ENCODE measurements around the gene GPC6.
A peak's percentile ranks its signal among the peaks of the same experiment; 100 is the strongest.

The GPC6 gene

GRCh38 chr13:93932901-93933300 lies 706.3 kb downstream of the GPC6 start:
- DNase-seq (ENCODE audit: low spot score), result no peak

- no peak for DNase-seq (ENCODE audit: low spot score)
These were observed 710.3 kb downstream of the GPC6 start for GRCh38 chr13:93936901-93937300.

DNA sequence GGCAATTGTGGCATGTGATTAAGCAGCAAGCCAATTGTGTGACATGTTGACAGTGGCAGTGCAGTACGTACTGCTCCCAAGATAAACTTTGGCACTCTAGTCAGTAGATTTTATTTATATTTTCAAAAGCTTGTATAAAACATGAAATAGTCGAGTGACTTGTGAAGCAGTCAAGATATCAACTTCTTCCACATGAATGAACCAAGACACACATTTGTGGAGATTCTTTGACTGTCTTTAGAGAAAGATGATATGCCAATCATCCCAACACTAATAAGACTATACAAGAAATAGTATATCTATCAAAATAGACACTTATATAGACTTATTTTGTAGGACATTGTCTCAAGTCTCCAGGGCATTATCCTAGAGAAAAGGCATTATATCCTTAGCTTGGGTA lies 714.8 kb downstream of the GPC6 start:
- DNase-seq (ENCODE audit: low spot score), result no peak

GRCh38 chr13:93942016-93942415 lies 715.4 kb downstream of the GPC6 start:
- no peak for DNase-seq (ENCODE audit: low spot score)

GRCh38 chr13:93945621-93946020 lies 719.0 kb downstream of the GPC6 start:
- no peak for DNase-seq (ENCODE audit: low spot score)

- DNase-seq (ENCODE audit: low spot score), result no peak
These were observed 720.4 kb downstream of the GPC6 start for GRCh38 chr13:93946994-93947393.

DNA sequence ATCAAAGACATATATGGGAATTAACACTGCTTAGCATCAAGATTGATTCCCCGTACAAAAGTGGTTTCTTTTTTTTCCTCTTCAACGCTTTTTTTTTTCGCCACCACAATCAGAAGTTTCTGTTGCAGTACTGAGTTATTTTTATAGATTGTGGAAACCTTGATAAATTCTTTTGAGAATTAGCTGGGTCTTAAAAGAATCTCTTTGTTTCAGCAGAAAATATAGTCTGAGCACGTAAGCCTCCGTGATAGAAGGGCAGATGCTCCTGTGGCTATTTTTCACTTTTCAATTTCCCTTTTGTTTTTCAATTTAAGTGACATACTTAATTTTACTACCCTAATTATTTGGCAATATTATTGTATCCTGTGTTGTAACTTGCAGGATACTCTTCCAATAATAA lies 721.0 kb downstream of the GPC6 start:
- no peak for DNase-seq (ENCODE audit: low spot score)

- DNase-seq (ENCODE audit: low spot score), result no peak
These were observed 721.7 kb downstream of the GPC6 start for GRCh38 chr13:93948162-93948922.

DNA sequence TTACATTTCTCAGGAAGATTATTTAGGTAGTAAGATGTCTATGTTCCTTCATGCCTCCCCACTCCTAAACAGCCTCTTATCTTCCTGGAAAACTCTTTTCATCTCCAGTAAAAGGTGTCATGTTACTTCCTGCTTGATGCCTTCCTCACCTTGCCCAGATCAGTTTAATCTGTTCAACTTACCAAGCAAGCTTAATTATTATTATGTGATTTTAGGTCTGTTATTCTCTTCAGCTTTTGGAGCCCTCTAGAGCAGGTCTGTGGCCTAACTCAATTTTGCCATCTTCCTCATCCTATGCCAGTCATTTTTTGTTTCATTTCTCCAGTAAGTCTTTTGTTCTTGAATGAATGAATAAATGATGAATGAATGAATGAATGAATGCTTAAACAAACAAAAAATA lies 724.5 kb downstream of the GPC6 start:
- DNase-seq (ENCODE audit: low spot score), result peak; percentile 16

DNA sequence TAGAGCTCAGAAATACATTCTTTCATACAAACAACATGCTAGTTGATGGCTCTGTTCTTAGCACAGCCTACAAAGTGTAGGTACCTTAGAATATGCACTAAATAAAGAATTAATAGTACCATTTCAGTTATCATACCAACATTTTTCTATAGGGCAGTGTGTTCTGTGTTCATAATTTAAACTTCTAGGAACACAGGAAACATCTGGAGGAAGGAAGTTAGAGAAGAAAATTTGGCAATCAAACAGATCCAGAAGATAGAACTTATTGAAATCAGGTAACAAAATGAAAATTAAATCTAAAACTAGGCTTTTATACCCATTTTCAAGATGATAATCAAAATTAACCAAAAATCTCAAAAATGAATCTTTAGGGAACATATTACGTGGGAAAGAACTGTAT lies 725.3 kb downstream of the GPC6 start:
- DNase-seq (ENCODE audit: low spot score), result no peak

- DNase-seq (ENCODE audit: low spot score), result no peak
These were observed 727.2 kb downstream of the GPC6 start for GRCh38 chr13:93953841-93954240.

- DNase-seq (ENCODE audit: low spot score), result no peak
These were observed 729.3 kb downstream of the GPC6 start for GRCh38 chr13:93955904-93956303.

DNA sequence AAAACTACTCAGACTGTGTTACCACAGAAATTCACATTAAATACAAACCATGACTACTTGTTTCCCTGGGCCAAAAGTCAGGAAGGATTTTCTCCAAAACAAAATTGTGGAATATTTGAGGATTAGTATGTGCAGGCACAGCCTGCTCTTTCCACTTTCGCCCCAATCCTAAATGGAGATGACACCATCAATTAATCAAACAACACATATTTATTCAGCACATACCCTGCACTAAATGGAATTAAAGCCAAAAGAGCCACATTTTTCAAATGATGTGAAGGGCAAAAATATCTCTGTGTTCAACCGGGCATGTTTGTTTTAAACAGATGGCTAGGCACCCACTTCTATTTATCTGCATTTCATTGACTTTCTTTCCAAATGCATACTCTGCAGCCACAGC lies 729.8 kb downstream of the GPC6 start:
- no peak for DNase-seq (ENCODE audit: low spot score)

DNA sequence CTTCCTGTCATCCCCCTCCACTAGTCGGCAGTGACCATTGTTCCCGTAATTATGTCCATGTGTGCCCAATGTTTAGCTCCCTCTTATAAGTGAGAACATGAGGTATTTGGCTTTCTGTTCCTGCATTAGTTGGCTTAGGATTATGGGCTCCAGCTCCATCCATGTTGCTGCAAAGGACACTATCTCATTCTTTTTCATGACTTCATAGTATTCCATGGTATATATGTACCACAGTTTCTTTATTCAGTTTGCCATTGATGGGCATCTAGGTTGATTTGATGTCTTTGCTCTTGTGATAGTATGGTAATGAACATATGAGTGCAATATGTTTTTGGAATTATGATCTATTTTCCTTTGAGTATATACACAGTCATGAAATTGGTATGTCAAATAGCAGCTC lies 730.8 kb downstream of the GPC6 start:
- DNase-seq (ENCODE audit: low spot score), result no peak

GRCh38 chr13:93959796-93960533 lies 733.4 kb downstream of the GPC6 start:
- DNase-seq (ENCODE audit: low spot score), result no peak

GRCh38 chr13:93963266-93964145 lies 736.9 kb downstream of the GPC6 start:
- peak; percentile 26 for DNase-seq (ENCODE audit: low spot score)

GRCh38 chr13:93964146-93964512 lies 737.5 kb downstream of the GPC6 start:
- no peak for DNase-seq (ENCODE audit: low spot score)

DNA sequence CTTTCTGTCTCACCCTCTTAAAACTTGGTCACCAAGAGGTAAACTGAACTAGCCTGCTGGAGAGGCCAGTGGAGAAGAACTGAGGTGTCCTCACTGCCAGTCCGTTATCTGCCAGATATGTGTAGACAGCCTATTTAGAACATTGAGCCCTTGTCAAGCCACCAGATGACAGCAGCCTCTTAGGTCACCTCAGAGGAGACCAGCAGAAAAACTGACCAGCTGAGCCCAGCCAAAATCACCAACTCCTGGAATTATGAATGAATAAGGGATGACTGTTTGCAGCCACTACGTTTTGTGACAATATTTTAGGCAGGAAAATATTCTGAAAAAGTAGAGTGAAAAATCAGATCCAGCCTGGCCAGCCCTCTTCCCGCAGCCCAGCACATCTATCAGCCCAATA lies 739.0 kb downstream of the GPC6 start:
- DNase-seq (ENCODE audit: low spot score), result no peak

DNA sequence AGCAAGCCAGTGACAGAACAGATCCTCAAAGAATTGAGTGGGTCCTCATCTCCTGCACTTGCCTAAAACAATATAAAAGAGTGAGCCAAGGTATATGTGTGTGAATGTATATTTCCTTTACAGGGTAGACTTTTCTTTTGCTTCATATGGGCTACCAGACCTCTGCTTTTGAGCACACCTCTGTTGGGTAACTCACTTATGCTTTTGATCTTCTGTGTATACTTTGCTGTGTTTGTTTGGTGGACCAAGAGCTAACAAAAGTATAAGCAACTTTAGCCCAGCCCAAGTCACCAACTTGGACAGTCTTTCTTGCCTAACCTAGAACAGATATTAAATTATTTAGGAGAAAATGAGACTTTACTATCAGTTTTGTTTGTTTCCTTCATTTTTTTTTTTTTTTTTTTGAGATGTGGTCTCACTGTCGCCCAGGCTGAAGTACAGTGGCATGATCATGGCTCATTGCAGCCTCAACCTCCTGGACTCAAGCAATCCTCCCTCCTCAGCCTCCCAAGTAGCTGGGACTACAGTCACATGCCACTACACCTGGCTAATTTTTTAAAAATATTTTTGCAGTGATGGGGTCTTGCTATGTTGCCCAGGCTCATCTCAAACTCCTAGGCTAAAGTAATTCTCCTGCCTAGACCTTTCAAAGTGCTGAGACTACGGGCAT lies 739.8 kb downstream of the GPC6 start:
- DNase-seq (ENCODE audit: low spot score), result no peak

DNA sequence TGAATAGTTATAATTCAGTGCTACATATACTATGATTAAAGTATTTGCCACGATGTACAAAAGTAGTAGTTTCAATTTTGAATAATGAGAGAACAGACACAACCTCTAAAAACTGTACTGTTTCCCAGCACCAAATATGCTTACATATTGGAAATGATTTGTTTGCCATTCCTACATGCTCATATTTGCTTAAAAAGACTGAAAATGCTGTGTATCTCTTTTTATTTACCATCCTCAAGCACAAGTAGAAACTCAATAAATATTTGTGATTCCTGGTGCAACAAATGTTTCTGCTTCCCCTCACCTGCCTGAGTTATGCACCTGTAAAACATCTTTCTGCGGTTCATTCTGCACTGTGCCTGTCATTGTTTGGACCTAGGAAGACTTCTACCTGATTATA lies 740.7 kb downstream of the GPC6 start:
- DNase-seq (ENCODE audit: low spot score), result no peak

GRCh38 chr13:93975242-93975641 lies 748.6 kb downstream of the GPC6 start:
- no peak for DNase-seq (ENCODE audit: low spot score)

GRCh38 chr13:93976528-93976927 lies 749.9 kb downstream of the GPC6 start:
- DNase-seq (ENCODE audit: low spot score), result no peak

All from AG20443 (cell line).